Neural cell (in vitro differentiated cells): ENCODE results near the gene OR7D4.

Source experiments
- CTCF ChIP-seq: fragments of 450-650 bp; IDR thresholded peaks from 2 replicates; pipeline ENCODE4 v1.5.1; 2014; ENCODE audit warnings: antibody characterized with exemption, mild to moderate bottlenecking, moderate library complexity; ENCODE audit not compliant: poor library complexity, severe bottlenecking
- EP300 ChIP-seq: fragments of 450-650 bp; conservative IDR thresholded peaks from 2 replicates; pipeline ENCODE4 v1.6.1; 2014; ENCODE audit warnings: antibody characterized with exemption, mild to moderate bottlenecking, moderate library complexity; ENCODE audit not compliant: poor library complexity, severe bottlenecking
- EZH2 ChIP-seq: fragments of 200-600, 300-800 bp; shearing (Covaris generic), sonication (generic); IDR thresholded peaks from 2 replicates; pipeline ENCODE4 v1.6.1; 2014; ENCODE audit warnings: antibody characterized with exemption, low read length, borderline replicate concordance, mild to moderate bottlenecking; ENCODE audit not compliant: insufficient read depth, poor library complexity, severe bottlenecking
- MXI1 ChIP-seq: fragments of 450-650 bp; conservative IDR thresholded peaks from 2 replicates; pipeline ENCODE4 v1.6.1; 2014; ENCODE audit warnings: antibody characterized with exemption, mild to moderate bottlenecking; ENCODE audit not compliant: poor library complexity, severe bottlenecking
- POLR2AphosphoS5 ChIP-seq: IDR thresholded peaks from 2 replicates; pipeline ENCODE4 v1.6.1; 2012
- RAD21 ChIP-seq: fragments of 450-650 bp; conservative IDR thresholded peaks from 2 replicates; pipeline ENCODE4 v1.6.1; 2014; ENCODE audit warnings: antibody characterized with exemption, mild to moderate bottlenecking, moderate library complexity
- REST ChIP-seq: IDR thresholded peaks from 2 replicates; pipeline ENCODE4 v1.6.1; 2012; ENCODE audit warnings: borderline replicate concordance
- SMC3 ChIP-seq: fragments of 450-650 bp; conservative IDR thresholded peaks from 2 replicates; pipeline ENCODE4 v1.6.1; 2014; ENCODE audit warnings: antibody characterized with exemption, mild to moderate bottlenecking, moderate library complexity; ENCODE audit not compliant: poor library complexity
- TAF1 ChIP-seq: IDR thresholded peaks from 2 replicates; pipeline ENCODE4 v1.6.1; 2012; ENCODE audit warnings: low read depth

- no peak for TF ChIP-seq CTCF
- no peak for TF ChIP-seq RAD21
- no peak for TF ChIP-seq POLR2AphosphoS5
- no peak for TF ChIP-seq REST
- no peak for TF ChIP-seq EP300
- TF ChIP-seq EZH2, result no peak
- TF ChIP-seq TAF1, result no peak
- no peak for TF ChIP-seq MXI1
- TF ChIP-seq SMC3, result no peak
Observed at GRCh38 chr19:9165261-9165660, 54.1 kb downstream of the OR7D4 start.
